Prostate gland (tissue), 2 donors: Measurements from ENCODE around the gene DNM3.

Experiments used
- CTCF ChIP-seq, 4 experiments: fragments of 200-600 bp in 2 of 4; fragments of 450-650 bp in 2 of 4; sonication (generic) in 2 of 4; IDR thresholded peaks; 1 replicate in 3 of 4; 2 replicates in 1 of 4; pipeline ENCODE4 v1.5.1; 2016 to 2019; ENCODE audit warnings: antibody characterized with exemption in 4 of 4, mild to moderate bottlenecking in 2 of 4, moderate library complexity in 2 of 4
- POLR2A ChIP-seq: fragments of 450-650 bp; IDR thresholded peaks from one replicate; pipeline ENCODE4 v1.6.1; 2016; ENCODE audit warnings: antibody characterized with exemption, mild to moderate bottlenecking
- POLR2AphosphoS5 ChIP-seq: sonication (generic); formaldehyde crosslinking; IDR thresholded peaks from one replicate; pipeline ENCODE4 v1.6.1; 2017; ENCODE audit warnings: antibody characterized with exemption

- no peak for TF ChIP-seq CTCF (IDR thresholded peaks at IDR 0.05)
- no peak for TF ChIP-seq POLR2A
- no peak for TF ChIP-seq POLR2AphosphoS5
Measured at GRCh38 chr1:172277275-172277674, 436.0 kb downstream of the DNM3 start.
